ENCODE data around the gene GAA.

Gene GAA

DNA sequence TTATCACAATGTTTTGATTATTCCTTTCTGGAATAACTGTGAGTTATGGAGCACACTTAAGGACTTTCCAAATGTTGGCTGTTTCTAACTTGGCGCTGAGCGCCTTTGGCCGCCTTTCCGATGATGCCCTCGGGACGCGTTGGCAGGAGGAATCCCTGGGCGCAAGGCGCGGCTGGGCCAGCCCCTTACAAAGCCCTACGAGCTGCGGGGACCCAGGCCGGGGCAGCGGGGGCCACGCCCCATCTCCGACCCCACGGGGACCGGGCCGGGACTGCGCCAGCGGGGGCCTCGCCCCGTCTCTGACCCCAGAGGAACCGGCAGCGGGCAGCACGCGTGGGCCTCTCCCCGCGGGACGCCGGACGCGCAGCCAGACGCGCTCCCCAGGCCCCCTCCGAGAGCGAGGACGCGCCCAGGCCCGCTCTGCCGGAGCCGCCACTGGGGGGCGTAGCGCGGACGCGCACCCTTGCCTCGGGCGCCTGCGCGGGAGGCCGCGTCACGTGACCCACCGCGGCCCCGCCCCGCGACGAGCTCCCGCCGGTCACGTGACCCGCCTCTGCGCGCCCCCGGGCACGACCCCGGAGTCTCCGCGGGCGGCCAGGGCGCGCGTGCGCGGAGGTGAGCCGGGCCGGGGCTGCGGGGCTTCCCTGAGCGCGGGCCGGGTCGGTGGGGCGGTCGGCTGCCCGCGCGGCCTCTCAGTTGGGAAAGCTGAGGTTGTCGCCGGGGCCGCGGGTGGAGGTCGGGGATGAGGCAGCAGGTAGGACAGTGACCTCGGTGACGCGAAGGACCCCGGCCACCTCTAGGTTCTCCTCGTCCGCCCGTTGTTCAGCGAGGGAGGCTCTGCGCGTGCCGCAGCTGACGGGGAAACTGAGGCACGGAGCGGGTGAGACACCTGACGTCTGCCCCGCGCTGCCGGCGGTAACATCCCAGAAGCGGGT is at the start of gene GAA:
Gene GAA, plus strand, starts transcription at position 571 of the 935 bp plus-strand sequence. CDS start 3,006 bp downstream, outside the sequence.
- peak; percentile 83 to 92 for DNase-seq

GRCh38 chr17:80051681-80052080 is 49.7 kb upstream of the GAA start:
- no peak for DNase-seq

GRCh38 chr17:80053102-80053501 is 48.3 kb upstream of the GAA start:
- no peak for DNase-seq

- no peak for DNase-seq
These were observed 45.8 kb upstream of the GAA start for GRCh38 chr17:80055597-80055996.

- no peak for DNase-seq
These were observed 42.9 kb upstream of the GAA start for GRCh38 chr17:80058311-80058955.

- no peak for DNase-seq
These were observed 40.7 kb upstream of the GAA start for GRCh38 chr17:80060644-80061043.

- no peak for DNase-seq
These were observed 40.0 kb upstream of the GAA start for GRCh38 chr17:80061421-80061820.

- DNase-seq, result no peak
These were observed 37.4 kb upstream of the GAA start for GRCh38 chr17:80063830-80064585.

- DNase-seq, result no peak
These were observed 36.7 kb upstream of the GAA start for GRCh38 chr17:80064696-80065095.

- DNase-seq, result no peak
These were observed 35.8 kb upstream of the GAA start for GRCh38 chr17:80065478-80066170.

GRCh38 chr17:80067393-80067986 is 33.9 kb upstream of the GAA start:
- DNase-seq, result no peak

DNA sequence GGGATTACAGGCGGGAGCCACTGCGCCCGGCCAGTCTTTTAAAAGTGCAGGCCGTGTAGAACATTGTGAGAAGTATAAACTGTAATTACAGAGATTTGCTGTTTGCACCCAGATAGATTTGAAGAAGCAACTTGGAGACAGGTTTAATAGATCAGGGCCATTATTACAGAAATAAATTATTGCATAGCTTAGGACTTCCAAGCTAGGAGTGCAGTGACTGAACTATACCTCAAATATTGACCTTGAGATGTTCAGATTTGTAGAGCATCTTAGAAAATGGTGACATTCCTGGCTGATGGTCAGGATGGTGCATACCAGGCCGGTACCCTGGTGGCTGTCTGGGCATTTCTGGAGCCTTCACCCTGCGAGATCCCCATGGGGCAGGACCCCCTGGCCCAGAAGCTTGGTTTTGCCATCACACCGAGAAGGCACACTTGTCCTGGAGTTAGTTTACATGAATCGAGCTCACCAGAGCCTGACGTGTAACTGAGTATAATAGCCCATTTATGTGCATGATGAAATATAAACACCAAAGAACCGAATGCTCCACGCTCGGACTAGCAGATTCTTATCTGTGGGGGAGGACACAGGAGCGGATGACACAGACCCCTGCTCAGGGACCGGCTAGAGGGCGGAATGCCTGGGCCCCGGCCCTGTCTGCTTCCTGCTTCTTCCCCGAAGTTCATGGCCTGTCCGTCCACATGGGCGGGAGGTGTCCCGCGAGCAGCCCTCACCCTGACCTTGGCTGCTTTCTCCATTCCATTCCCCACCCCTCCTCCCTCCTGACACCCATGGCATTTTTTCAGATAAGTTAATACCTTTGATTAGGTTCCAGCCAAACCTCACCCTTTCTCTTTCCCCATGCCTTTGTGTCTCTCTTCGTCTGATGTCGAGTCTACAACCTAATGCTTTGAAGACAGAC is 32.8 kb upstream of the GAA start:
- DNase-seq, result no peak

GRCh38 chr17:80070375-80071115 is 30.8 kb upstream of the GAA start:
- no peak for DNase-seq

- DNase-seq, result peak in 1 of 2 experiments; percentile 26
These were observed 30.1 kb upstream of the GAA start for GRCh38 chr17:80071116-80071841.

DNA sequence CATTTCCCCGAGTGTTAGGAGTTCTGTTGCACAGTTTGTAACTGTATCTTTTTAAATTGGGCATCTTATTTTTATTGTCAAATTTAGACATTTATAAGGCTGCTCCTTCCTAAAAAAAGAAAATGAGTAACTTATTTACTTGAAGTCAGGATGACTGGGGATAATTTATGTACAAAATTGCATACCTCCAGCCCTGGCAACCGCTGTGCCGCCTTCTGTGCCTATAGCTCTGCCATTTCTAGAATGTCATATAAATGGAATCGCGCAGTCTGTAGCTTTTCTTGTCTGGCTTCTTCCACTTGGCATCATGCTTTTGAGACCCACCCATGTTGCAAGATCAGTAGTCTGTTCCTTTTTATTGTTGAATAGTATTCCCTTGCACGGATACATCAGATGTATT is 29.0 kb upstream of the GAA start:
- no peak for DNase-seq

GRCh38 chr17:80080081-80080480 is 21.3 kb upstream of the GAA start:
- no peak for DNase-seq

GRCh38 chr17:80081596-80081995 is 19.8 kb upstream of the GAA start:
- DNase-seq, result no peak

DNA sequence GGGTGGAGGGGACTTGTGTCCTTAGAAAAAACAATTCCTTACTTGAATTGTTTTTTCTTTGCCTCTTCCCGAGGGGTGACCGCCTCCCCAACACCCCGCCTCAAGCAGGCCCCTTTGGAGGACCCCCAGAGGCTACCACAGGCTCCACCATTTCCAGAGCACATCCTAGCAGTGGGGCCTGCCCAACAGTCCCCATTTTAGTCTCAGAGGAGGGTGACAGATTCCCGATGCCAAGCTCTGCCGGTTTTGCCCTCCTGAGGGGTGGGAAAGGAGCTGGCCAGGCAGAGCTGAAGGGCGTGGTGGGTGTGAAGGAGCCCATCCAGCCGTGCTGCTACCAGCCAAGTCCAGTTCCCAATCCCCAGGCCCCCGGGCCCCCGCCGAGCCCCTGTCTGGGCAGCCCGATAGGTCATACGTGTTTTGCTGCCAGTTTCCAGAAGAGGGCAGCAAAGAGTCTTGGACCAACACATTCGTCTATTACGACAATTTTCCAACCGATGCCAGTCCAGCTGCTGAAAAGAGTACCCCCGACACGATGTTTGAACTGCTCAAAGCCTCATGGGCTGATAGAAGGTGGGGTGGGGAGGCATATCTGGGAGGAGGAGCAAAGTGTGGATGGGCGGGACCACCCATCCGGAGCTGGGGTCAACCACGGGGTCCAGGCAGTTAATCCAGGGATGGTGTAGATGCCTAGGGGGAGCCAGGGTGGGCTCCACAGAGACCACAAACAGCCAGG is 18.8 kb upstream of the GAA start:
- DNase-seq, result peak; percentile 84 to 85

DNA sequence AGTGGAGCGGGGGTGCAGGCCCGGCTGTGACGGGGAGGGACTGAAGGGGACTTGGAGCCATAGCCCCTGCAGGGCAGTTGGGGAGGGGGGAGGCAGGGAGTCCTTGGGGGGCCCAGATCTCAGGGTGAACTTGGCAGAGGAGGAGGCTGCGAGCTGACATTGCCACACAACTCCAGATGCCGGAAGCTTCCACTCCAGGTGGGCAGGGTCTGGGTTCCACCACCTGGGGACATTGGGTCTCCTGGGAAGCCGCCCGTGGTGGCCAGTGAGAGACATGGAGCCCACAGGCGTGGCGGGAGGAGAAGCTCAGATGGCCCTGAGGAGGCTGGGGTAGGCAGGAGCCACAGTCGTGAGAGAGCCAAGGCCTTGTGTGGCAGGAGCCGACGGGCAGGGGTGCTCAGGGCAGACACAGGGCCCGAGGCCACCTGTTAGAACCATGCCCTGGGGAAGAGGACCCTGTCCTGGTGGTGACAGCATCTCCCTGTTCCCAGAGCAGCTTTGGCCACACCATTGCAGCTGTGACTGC is 18.2 kb upstream of the GAA start:
- no peak for DNase-seq
